Vein endothelial cell (primary cell): ENCODE measurements around the gene EFHD2. TPM values are rescaled to one million over a fixed set of nuclear protein-coding genes. Genes with fewer than 3 reads are reported as not detected.

Experiments
- total RNA-seq: library from RNA; depleted of rRNA; stranded (reverse); fragments of >200 nt; gene quantifications from 2 replicates; pipeline ENCODE4 v1.2.3, GENCODE V29; 2012

Gene EFHD2
- 92.8 and 107 TPM in 2 replicates for total RNA-seq

GRCh38 chr1:15409388-15410222, at the start of gene EFHD2:
EFHD2 (plus strand) TSS chr1:15409888; CDS start chr1:15409972, 84 bp downstream.

GRCh38 chr1:15456313-15456954, 46.7 kb downstream of the EFHD2 start, which contains the start of gene CELA2A:
CELA2A (plus strand) TSS chr1:15456732; CDS start chr1:15456754, 22 bp downstream.

GRCh38 chr1:15475752-15476314, 66.1 kb downstream of the EFHD2 start, which contains the start of gene CELA2B:
CELA2B (plus strand) TSS chr1:15476104; CDS start chr1:15476126, 22 bp downstream.

Other genes starting within 250 kb of the EFHD2 start
- 0.33 TPM in 1 of 2 replicates, not detected in the other for gene FHAD1, start 162.7 kb upstream of the EFHD2 start, total RNA-seq
- under 0.01 TPM in 1 of 2 replicates, not detected in the other for gene CTRC, start 28.6 kb downstream of the EFHD2 start, total RNA-seq
- not detected in 2 replicates for gene CELA2A, start 46.8 kb downstream of the EFHD2 start, total RNA-seq
- not detected in 2 replicates for gene CELA2B, start 66.2 kb downstream of the EFHD2 start, total RNA-seq
- 6.3 and 8.5 TPM in 2 replicates for gene CASP9, start 114.3 kb downstream of the EFHD2 start, total RNA-seq
- gene DNAJC16, start 117.0 kb downstream of the EFHD2 start, total RNA-seq = 19.3 and 24.5 TPM in 2 replicates
- gene AGMAT, start 175.2 kb downstream of the EFHD2 start, total RNA-seq = 1.3 TPM in 2 replicates
- 25.2 and 30.3 TPM in 2 replicates for gene DDI2, start 207.6 kb downstream of the EFHD2 start, total RNA-seq